CD4-positive, alpha-beta T cell treated with Interferon alpha-2 for 1 hour (primary cell): ENCODE measurements around the gene COL25A1.
"Not testable (repeated sequence)": the region's sequence is repeated elsewhere in the genome, so short reads cannot be mapped to it uniquely, and the experiment has no call there.

Experiments
- DNase-seq, 2 donors: peaks; one replicate each; pipeline ENCODE4 v3.0.0-alpha.2; 2020 to 2022

COL25A1 gene

DNA sequence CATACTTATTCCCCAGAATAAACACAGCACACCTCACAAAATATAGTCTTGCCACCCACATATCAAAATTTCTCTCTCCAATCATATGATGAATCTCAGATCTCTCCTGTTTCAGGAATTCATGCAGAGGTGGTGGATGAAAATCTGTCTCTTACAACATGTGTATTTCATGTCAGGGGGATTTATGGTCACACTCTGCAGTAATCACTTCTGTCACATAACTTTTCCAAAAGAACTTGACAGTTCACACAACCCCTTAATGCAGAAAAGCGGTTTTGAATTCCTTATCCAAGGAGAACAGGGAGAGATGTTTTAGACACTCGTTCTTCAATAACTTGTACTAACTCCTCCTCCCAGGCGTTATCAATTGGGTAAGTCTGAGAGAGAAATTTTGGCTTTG lies 359.1 kb downstream of the COL25A1 start:
- no peak for DNase-seq

DNA sequence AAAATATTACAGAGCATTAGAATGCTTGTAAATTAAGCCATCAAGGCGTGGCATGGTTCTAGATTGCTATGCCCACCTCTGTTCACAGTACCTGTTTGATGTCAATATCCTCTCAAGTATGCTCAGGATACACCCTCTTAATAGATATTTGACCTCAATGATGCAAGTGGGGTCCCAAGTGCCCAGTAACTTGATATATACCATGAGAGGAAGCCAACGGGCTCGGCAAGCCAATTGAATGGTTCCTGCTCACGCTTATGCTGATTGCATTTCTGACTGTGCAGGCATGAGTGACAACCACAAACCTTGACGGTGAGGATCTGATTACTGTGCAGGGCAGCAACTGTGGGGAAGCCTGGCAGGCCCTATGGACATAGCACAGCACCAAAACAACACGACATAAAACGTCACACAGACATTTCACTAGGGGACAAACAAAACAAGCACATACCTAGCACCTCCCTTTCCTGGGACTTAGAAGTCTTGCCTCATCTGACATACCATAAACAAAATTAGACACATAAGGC lies 360.5 kb downstream of the COL25A1 start:
- no peak for DNase-seq

DNA sequence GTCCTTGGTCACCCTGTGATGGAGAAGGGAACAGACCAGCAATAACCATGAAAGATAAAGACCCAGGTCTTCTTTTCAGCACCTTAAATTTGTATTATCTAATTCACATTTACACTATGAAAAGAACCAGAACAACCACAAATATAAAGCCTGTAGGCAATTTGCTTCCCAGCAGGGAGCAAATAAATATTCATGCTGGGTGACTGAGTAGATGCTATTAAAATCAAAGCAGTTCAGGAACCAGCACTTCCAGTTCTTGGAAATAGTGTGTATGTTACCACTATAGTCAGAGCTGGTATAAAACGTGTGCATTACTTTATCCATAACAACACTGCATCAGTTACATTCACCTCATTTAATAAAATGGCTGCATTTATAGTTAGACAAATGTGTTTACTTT lies 361.8 kb downstream of the COL25A1 start:
- DNase-seq = no peak

DNA sequence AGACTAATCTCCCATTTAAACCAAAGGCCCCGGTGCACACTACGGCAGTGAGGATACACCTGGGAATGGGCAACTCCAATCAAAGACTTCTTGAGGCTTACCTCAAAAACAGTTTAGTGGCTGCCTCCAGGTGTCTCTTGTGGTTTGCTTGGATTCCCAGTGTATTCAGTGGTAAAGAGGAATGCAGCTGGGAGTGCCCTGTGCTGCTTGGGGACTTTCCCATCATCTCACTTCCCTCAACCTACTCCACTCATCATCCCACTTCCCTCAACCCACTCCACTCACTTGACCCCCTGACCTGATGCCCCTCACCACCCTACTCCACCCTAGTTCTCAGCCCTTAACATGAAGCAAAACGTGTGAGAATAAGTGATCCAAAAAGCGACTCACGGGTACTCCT lies 362.3 kb downstream of the COL25A1 start:
- no peak for DNase-seq

DNA sequence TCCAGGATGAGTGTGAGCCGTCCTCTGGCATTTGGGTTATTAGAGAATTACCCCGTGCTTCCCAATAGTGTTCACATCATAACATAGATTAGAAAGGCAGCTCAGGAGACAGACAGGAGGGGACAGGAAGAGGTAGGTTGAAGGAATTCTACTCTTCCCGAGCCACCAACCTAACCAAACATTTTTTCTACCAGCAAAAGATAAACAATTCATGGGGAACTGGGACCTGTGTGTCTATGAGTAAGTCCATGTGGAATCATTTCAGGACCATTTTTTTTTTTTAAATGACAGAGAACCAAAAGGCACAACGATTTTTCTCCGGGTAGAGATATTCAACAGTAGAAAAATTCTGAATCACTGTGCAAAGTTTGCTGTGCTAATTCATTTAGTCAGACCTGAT lies 365.4 kb downstream of the COL25A1 start:
- no peak for DNase-seq

DNA sequence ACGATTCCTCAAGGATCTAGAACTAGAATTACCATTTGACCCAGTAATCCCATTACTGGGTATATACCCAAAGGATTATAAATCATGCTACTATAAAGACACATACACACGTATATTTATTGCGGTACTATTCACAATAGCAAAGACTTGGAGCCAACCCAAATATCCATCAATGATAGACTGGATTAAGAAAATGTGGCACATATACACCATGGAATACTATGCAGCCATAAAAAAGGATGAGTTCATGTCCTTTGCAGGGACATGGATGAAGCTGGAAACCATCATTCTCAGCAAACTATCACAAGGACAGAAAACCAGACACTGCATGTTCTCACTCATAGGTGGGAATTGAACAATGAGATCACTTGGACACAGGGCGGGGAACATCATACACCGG lies 368.5 kb downstream of the COL25A1 start:
- not testable (repeated sequence) for DNase-seq

DNA sequence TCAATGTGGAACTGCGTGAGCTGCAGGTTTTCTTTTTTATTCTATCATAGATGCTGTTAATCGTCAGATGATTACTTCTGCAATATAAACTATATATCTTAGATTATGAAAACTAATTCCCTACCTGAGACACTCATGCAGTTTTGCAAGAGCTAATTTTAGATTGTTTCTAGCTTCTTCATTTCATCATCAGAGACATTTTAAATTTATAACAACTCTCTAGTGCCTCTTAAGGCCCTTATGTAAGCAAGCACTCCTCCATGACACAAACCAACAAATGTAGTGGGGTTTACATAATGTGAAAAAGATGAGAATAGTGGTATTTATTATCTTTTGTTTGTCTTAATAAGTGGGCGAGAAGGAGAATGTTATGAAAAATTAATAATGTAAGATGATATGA lies 369.4 kb downstream of the COL25A1 start:
- DNase-seq = no peak

DNA sequence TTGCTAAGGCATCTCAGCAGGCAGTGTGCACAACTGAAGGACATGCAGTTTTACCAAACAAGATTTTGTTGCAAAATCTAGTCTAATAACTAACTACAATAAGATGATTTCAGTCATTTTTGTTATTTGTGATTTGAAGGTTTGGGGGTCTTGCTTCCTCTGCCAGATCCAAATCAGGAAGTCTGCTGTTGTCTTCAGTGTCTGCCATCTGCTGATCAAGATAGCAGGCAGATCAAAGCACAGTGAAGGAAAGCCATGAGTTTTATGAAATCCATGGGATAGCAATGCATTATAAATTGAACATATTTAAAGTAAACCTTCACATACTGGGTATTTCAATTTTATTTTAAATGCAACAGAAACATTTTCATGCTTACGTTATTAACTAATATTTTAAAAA lies 370.5 kb downstream of the COL25A1 start:
- no peak for DNase-seq

DNA sequence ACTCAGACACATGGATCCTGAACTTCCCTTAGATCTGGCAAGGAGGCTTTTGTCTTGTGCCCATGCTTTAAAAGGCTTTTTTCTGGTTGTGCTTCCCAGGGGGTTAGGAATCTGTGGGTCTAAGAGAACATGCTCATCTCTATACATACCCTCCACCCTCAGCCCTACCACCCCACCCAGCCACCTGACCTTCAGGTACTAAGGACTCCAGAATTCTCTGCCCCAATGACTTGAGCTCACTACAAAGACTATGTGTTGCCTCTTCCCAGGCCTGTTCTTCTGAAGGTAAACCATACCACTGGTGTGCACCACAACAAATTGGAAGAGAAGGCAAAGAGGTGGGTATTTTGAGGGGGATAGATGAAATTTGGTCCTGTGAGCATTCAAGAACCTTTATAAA lies 372.3 kb downstream of the COL25A1 start:
- DNase-seq = no peak

DNA sequence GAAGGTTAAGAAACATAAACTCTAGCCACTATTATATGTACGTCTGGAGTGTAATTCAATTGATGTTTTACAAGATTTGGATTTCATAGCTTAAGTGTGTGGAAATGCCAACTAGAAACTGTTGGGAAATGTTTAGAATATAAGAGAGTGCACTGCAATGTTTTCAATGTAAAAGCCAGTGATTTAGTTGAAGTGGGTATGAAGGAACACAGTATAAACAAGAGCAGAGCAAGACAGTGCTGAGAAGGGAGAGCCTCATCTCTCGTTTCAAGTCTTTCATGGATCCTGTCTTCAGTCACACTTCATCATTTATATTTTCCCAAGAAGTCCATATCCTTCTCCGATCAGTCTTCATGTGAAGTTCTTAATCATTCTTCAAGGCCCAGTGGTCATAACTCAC lies 375.7 kb downstream of the COL25A1 start:
- no peak for DNase-seq

DNA sequence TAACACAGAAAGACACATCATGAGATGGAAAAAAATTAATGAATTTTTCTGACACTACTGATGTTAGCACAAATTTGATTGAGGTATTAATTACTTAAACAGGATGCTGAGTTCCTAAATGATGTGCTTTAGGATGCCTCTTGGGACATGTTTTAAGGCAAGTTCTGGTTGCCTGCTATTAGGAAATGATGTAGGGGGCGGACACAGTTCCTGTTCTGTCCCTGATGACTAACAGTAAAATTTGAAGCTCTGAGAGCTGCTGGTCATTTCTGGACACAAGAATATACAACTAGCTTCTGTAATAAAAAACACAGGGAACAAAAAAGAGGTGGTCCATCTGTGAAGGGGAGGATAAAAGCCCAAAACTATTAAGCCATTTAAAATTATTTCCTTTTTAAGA lies 376.4 kb downstream of the COL25A1 start:
- DNase-seq = no peak

DNA sequence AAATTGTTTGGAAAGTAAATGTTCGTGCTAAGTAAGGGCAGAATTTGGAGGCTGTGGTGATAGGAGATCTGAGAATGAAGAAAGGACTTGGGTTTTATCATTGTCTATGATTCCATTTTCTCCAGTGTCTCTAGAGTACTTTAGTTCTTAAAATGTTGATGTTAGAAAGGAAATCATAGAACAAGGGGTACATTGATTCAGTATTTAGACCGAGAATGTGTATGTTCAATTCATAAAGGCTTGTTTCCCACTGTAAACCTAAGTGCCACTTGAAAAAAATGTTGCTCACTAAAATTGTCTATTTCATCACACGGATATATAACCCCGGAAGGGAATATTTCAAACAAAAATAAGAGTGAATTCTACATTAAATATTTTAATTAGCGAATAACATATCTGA lies 380.3 kb downstream of the COL25A1 start:
- DNase-seq = no peak

DNA sequence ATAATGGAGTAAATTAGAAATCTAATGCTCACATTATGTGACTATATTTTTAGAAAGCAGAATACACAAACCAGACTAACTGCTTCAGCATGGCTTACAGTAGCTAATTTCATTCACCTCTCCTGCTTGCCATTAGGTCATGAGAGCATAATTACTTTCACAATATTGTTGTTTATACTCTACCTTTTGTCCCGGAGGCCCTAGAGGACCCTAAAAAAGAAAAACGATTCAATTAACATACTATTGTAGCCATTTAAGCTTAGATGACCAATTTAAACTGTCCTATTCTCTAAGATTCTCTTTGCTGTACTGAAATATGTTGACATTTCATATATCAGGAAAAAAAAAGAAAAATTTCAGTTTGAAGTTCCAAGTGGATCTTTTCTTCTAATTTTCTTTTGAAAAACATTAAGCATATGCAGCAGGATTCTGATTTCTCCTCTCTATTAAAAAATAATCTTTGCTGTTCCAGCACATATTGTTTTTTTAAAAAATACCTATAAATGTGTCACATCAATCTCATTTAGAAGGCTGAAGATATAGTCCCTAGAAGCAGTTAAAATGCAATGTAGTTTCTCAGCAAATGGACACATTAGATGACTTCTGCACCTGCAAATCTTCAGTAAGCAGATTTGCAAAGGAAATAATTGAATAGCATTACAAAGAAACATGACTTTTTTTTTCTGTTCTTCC lies 381.9 kb downstream of the COL25A1 start:
- DNase-seq = no peak

DNA sequence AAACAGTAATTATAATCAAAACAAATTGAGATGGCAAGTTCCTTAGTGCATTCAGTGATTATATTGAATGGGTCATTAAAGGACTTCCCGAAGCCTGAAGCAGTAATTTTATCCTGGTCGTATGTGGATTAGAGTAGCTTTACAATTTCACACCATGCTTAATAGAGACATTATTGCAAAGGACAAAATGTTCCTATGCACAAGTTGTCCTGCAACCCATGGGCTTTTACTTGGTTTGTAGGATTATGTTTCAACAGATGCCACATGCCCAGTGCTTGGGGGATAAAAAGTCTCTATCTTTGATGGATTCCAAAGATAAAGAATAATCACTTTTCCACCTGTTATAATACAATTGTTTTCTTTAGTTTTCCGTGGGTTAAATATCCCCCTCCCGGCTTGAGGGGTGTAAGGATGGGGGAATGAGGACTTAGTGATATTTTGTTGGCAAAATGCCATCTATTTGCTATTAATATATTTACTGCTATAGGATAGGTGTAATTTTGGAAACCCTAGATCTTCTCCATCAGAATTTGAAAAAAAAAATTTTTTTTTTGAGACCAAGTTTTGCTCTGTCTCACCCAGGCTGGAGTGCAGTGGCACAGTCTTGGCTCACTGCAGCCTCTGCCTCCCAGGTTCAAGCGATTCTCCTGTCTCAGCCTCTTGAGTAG lies 383.1 kb downstream of the COL25A1 start:
- DNase-seq = no peak

DNA sequence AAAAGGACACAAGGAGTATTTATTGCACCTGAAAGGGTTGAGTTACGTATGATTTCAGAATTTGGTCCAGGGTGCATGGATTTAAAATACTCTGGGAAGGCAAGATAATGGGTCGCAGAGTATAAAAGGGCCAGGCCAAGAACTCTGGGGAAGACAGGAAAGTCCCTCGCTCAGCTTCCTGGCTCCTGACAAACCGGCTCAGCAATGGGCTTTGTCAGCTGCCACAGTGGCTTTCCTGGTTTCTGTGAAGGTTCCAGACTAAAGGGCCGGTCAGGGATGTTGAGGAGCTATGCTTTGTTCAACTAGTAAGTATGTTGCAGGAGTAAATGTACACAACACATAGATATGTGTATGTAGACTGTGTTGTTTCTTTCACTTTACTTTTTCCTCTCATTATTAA lies 385.2 kb downstream of the COL25A1 start:
- no peak for DNase-seq

DNA sequence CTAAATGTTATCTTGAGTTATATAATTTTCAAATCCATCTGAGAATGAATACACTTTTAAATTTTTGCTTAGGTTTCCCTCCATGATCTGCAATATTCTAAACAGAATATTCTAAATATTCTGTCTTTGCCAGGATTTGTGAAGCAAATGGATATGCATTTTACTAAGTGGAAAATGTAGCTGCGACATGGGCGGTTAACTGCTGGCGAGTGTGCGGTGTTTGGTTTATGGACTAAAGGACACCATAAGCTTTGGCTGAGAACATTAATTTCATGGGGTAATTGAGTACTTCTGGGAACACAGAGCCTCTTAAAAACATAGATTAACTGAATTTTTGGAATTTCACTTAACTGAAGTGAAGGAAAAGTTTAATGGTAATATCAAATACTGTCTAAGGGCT lies 385.8 kb downstream of the COL25A1 start:
- DNase-seq = no peak

DNA sequence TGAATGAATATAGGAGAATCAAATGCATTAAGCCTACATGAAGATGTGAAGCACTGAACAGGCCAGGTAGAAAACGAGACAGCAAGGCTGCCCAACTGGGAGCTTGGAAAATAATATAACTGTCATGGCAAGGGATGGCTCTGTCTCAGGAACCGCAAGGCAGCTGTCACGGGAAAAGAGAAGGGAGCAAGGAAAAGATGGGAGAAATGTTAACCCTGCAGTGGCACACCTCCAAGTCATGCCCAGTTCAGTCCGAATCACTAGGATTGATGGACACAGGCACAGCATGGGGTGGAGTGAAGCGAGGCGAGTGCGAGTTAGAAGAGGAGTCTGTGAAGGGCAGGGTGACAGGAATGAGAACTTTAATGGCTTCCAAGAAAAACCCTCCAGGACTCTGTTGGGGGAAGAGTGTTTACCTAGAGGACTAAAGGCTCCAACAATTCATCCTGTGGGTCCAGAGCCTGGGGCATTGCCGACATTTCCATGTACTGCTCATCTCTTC lies 395.5 kb downstream of the COL25A1 start:
- DNase-seq = no peak

DNA sequence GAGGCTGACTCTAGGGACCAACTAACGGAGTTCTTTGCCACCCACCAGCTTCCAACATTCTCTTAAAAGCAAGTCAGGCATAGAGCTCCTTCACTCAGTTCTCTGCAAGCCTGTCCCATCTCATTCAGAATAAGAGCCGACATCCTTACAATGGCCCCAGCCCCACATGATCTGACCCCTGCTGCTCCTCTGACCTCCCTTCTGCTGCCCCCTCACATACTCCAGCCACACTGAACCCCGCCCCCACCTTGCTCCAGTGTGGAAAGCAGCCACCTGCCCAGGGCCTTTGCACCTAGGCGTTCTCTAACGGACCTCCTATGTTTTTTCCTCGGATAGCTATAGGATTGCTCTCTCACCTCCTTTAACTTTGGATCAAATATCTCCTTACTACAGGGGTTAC lies 396.5 kb downstream of the COL25A1 start:
- no peak for DNase-seq

DNA sequence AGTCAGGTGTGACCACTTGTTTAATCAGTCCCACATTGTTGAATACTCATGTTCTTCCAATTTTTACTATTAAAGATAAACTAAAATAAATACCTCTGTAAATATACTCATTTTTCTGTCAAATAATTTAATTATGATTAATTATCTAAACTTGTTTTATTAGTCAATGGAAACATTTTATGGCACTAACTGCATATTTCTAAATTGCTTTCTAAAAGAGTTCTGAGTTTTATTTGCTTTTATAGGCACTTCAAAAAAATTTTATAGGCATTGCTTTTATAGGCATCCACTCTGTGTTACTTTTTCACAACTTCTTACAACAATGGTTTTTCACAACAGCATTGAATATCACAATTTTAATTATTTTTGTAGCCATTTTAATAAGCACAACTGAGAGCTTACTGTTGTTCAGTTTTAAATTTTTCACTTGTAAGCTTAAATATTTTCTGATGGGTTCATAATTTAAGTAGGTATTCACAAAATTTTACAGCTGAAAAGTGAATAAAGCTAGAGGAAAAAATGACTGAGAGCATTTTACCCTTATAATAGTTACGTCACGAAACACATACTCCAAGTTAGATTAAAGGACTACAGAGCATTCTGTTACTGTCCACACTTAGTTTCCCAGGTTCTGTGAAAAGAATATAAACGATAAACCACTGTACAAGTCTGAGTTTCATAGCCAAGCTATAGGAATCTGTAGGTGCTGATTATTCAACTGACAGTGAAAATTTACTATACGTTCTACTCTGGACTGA lies 398.8 kb downstream of the COL25A1 start:
- DNase-seq = no peak

DNA sequence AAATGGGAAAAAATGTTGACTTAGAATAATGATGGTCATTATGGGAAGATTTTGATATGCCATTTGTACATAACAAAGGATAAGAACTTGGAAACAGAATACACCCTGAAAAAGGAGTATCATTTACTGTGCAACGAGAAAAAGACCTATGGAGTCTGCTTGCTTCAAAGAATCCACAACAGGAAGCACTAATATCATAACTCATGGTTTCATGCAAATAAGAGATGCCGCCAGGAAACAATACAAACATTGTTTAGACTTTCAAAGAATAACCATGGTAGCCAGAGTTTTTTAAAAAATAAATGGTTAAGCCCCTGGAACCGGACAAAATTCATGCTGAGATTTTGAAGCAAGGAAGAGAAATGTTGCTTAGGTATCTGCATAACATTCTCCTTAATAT lies 399.7 kb downstream of the COL25A1 start:
- no peak for DNase-seq

DNA sequence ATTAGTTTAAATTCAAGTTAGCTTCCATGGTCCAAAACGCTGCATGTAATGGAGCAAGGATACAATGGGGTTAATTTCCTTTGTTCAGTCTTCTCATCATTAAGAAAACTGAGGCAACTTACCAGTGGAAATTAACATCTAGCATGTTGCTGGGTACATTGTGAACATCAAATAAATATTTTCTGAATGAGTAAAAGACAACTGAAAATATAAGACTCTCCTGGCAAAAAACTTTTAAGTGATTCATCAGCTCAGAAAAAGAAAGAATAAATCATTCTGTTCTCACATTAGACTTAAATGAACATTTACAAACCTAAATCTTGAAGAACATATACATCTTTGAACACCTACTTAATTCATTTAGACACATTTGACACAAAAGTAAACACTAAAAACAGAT lies 401.2 kb downstream of the COL25A1 start:
- DNase-seq = no peak

DNA sequence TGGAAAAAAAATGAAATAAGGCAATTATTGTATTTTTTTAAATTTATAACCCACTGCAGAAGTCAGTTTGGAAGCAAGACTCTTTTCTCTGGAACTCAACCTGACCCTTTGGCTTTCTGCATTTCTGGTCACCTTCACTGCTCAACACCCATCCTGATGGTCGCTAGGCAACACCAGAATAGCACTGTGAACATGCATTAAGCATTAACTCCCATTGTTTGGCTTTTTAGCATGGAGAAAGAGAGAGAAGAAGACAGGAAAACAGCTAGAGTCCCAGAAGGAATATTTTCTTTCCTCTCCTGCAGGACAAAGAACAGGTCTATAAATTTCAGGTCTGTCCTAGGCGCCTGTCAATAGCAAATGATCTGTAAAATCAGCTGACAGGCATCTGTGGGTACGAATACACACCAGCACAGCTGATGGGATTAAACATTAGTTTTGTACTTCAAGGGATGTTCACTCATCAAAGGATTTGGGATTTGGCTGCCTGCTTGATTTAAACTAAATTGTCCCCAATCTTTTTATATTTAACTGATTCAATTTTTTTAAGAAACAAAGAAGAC lies 402.4 kb downstream of the COL25A1 start:
- DNase-seq = no peak

DNA sequence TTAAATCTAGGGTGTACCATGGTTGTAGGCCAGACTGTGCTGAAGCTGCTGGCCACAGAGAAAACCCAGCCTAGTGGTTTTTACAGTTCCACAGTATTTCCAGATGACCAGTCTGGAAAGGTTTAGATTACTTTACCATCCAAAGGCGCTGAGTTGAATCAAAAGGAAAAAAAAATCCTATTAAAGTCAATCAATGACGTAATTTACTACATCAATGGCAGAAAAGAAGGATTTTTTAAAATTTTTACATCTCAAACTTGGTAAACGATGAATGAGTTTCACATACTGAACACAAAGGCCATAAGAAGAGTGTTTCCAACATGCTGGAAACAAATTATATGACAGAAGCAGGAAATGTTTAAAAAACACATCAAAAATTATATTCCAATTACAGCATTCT lies 409.0 kb downstream of the COL25A1 start:
- DNase-seq = no peak
